GM12864 (cell line): Measurements from ENCODE around the gene SPEM1.

Experiments used
- DNase-seq: peaks from one replicate; pipeline ENCODE4 v3.0.0-alpha.2; 2011; ENCODE audit warnings: low read depth
- H3K4me3 ChIP-seq: 2 replicates; pipeline ENCODE4 v1.5.1; 2011; ENCODE audit warnings: mild to moderate bottlenecking, low read depth, low read length, control low read depth
- CTCF ChIP-seq: IDR thresholded peaks from 2 replicates; pipeline ENCODE4 v1.5.1; 2011; ENCODE audit warnings: low read depth, mild to moderate bottlenecking, moderate library complexity, low read length, control low read depth, inconsistent platforms; ENCODE audit errors: missing control alignments

The SPEM1 gene

GRCh38 chr17:7427549-7427948 lies 7.4 kb downstream of the SPEM1 start:
- H3K4me3 ChIP-seq = no peak overlapping the region
- DNase-seq = no peak
- TF ChIP-seq CTCF = no peak

- TF ChIP-seq CTCF = no peak
- H3K4me3 ChIP-seq = no peak within 1 kb of the TSS
- DNase-seq = no peak
Measured at GRCh38 chr17:7428557-7428956, 8.4 kb downstream of the SPEM1 start, which contains the start of gene SPEM3. Gene SPEM3, plus strand, starts transcription at chr17:7428857. Its CDS starts 46 bp downstream, at chr17:7428903.

GRCh38 chr17:7429722-7430121 lies 9.6 kb downstream of the SPEM1 start:
- H3K4me3 ChIP-seq = no peak overlapping the region
- no peak for DNase-seq
- TF ChIP-seq CTCF = no peak

- no peak overlapping the region for H3K4me3 ChIP-seq
- TF ChIP-seq CTCF = no peak
- DNase-seq = no peak
Measured at GRCh38 chr17:7431231-7431630, 11.1 kb downstream of the SPEM1 start.

GRCh38 chr17:7432296-7432695 lies 12.2 kb downstream of the SPEM1 start:
- no peak for DNase-seq
- no peak for TF ChIP-seq CTCF
- H3K4me3 ChIP-seq = no peak overlapping the region

- DNase-seq = no peak
- peak; percentile 28 for TF ChIP-seq CTCF
- peak overlapping the region; percentile 63 for H3K4me3 ChIP-seq
Measured at GRCh38 chr17:7435676-7436555, 15.8 kb downstream of the SPEM1 start.
